Panc1 (cell line): ENCODE measurements around the gene VWA3B. TPM values are rescaled to one million over a fixed set of nuclear protein-coding genes. Genes with fewer than 3 reads are reported as not detected.

ENCODE experiments used
- ATAC-seq: fragments of 200-7000 bp; cut with Tn5 transposase; 2 replicates; pipeline ENCODE4 v1.9.1; 2020; ENCODE audit warnings: mild to moderate bottlenecking, moderate library complexity
- BruUV-seq: library from RNA; stranded (reverse); fragments of 400-500 nt; replicated peaks from 2 replicates; lab custom pipeline; 2021; lab: Mats Ljungman, UMichigan
- CTCF ChIA-PET: fragments of 300-600 bp; sonication (Branson Sonifier 250); formaldehyde crosslinking; loops from one replicate; lab custom pipeline; 2022; ENCODE audit warnings: antibody characterized with exemption; lab: Charles Lee
- POLR2A ChIA-PET: fragments of 300-600 bp; sonication (Branson Sonifier 250); formaldehyde crosslinking; loops from one replicate; lab custom pipeline; 2022; ENCODE audit warnings: antibody characterized with exemption; lab: Charles Lee
- DNase-seq: peaks from one replicate; pipeline ENCODE4 v3.0.0-alpha.2; 2010; ENCODE audit warnings: low read depth, low spot score
- H3K27ac ChIP-seq: 2 replicates; pipeline ENCODE4 v1.5.1; 2011; ENCODE audit warnings: mild to moderate bottlenecking, low read length, inconsistent platforms
- H3K27me3 ChIP-seq: fragments of 200-500 bp; sonication (Bioruptor generic); 2 replicates; pipeline ENCODE4 v1.6.0; 2014; ENCODE audit warnings: low read length, inconsistent platforms; ENCODE audit not compliant: control insufficient read depth, insufficient read depth
- H3K36me3 ChIP-seq: fragments of 200-500 bp; sonication (Bioruptor generic); 2 replicates; pipeline ENCODE4 v1.5.1; 2014; ENCODE audit warnings: inconsistent platforms, mild to moderate bottlenecking, low read length, moderate library complexity; ENCODE audit not compliant: control insufficient read depth, insufficient read depth
- H3K4me1 ChIP-seq: 2 replicates; pipeline ENCODE4 v1.5.1; 2011; ENCODE audit warnings: inconsistent platforms, mild to moderate bottlenecking, low read length, moderate library complexity; ENCODE audit not compliant: control insufficient read depth, insufficient read depth
- H3K4me3 ChIP-seq, 2 experiments: 2 replicates each; pipeline ENCODE4 v1.5.1; 2011 to 2012; ENCODE audit warnings: low read depth in 2 of 2, low read length in 2 of 2, mild to moderate bottlenecking in 2 of 2, inconsistent platforms in 1 of 2, moderate library complexity in 1 of 2
- H3K9me3 ChIP-seq: fragments of 200-500 bp; sonication (Bioruptor generic); 2 replicates; pipeline ENCODE4 v1.5.1; 2014; ENCODE audit warnings: low read depth, mild to moderate bottlenecking, inconsistent platforms, low read length, moderate library complexity; ENCODE audit not compliant: control insufficient read depth, insufficient read depth
- POLR2AphosphoS5 ChIP-seq: IDR thresholded peaks from 2 replicates; pipeline ENCODE4 v1.6.1; 2012; ENCODE audit warnings: mild to moderate bottlenecking, low read depth, low read length, moderate library complexity
- REST ChIP-seq, 2 experiments: IDR thresholded peaks; 2 replicates each; pipeline ENCODE4 v1.6.1; 2011 to 2012; ENCODE audit warnings: low read depth in 2 of 2, control low read depth in 1 of 2, low read length in 1 of 2, mild to moderate bottlenecking in 1 of 2, moderate library complexity in 1 of 2; ENCODE audit not compliant: insufficient read depth in 1 of 2
- SIN3A ChIP-seq: IDR thresholded peaks from 2 replicates; pipeline ENCODE4 v1.6.1; 2012; ENCODE audit warnings: low read depth, mild to moderate bottlenecking, low read length, moderate library complexity, borderline replicate concordance; ENCODE audit not compliant: insufficient read depth
- TCF7L2 ChIP-seq: IDR thresholded peaks from 2 replicates; pipeline ENCODE4 v1.6.1; 2011; ENCODE audit warnings: mild to moderate bottlenecking, low read depth, low read length, inconsistent platforms
- in situ Hi-C: cut with HindIII; loops from 2 replicates; pipeline ENCODE4 v1.10.0; 2016; ENCODE audit warnings: low sequenced_read_pairs, low pct_unique_long_range_greater_than_20kb
- intact Hi-C: fragments of 100-400 bp; cut with micrococcal nuclease; formaldehyde crosslinking; loops from one replicate; pipeline ENCODE4 v1.10.0; 2022; ENCODE audit not compliant: unreplicated experiment
- total RNA-seq: library from RNA; stranded (reverse); gene quantifications from one replicate; pipeline ENCODE4 v1.2.1, GENCODE V29; 2021; ENCODE audit not compliant: unreplicated experiment
- TF ChIP-seq, protein P1 (sequence below): fragments of 450-650 bp; IDR thresholded peaks from 2 replicates; pipeline ENCODE4 v1.5.1; 2017; ENCODE audit warnings: mild to moderate bottlenecking

VWA3B gene
- total RNA-seq, 1 experiment from 2014 or later = not detected

DNA sequence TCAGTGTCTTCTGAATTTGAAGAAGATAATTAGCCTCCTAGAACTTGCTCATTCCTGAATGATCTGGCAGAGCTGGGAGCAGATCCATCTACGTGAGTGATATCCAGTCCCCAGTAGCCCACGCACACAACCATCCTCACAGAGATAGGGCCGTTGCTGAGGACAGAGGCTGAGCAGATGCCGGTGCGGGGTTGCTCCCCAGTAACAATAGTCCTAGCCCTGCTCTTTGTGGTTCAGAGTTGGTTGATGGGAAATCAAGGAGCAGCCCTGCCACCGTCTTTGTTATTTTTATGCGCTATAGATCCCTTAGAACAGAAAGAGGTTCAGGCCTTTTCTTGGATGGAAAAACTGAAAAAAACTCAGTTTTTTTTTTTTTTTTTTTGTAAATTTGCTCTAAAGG is 69.3 kb downstream of the VWA3B start:
- in situ Hi-C loops = no loop called here
- BruUV-seq = no TSS peak
- TF ChIP-seq POLR2AphosphoS5 = no peak
- TF ChIP-seq SIN3A = no peak
- TF ChIP-seq, protein P1, sequence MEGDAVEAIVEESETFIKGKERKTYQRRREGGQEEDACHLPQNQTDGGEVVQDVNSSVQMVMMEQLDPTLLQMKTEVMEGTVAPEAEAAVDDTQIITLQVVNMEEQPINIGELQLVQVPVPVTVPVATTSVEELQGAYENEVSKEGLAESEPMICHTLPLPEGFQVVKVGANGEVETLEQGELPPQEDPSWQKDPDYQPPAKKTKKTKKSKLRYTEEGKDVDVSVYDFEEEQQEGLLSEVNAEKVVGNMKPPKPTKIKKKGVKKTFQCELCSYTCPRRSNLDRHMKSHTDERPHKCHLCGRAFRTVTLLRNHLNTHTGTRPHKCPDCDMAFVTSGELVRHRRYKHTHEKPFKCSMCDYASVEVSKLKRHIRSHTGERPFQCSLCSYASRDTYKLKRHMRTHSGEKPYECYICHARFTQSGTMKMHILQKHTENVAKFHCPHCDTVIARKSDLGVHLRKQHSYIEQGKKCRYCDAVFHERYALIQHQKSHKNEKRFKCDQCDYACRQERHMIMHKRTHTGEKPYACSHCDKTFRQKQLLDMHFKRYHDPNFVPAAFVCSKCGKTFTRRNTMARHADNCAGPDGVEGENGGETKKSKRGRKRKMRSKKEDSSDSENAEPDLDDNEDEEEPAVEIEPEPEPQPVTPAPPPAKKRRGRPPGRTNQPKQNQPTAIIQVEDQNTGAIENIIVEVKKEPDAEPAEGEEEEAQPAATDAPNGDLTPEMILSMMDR = no peak
- no peak for TF ChIP-seq REST (IDR thresholded peaks at IDR 0.05; ENCODE audit: insufficient read depth in 1 of 2, low read depth in 2 of 2, low read length in 1 of 2)
- TF ChIP-seq TCF7L2 = no peak
- ATAC-seq (no peak), DNase-seq (no peak)
- ChIA-PET POLR2A (no interaction called here), CTCF (no interaction called here)
- H3K36me3 ChIP-seq = no peaks in the 10 kb centered on the region
- no peaks in the 10 kb centered on the region for H3K9me3 ChIP-seq
- H3K4me3 ChIP-seq = no peak overlapping the region
- H3K27ac ChIP-seq = no peak overlapping the region
- H3K27me3 ChIP-seq = no peaks in the 10 kb centered on the region
- intact Hi-C loops = no loop called here
- H3K4me1 ChIP-seq = no peaks in the 10 kb centered on the region

- H3K9me3 ChIP-seq = no peaks in the 10 kb centered on the region
- ChIA-PET CTCF (no interaction called here), POLR2A (no interaction called here)
- no peaks in the 10 kb centered on the region for H3K36me3 ChIP-seq
- DNase-seq = no peak
- no peak overlapping the region for H3K4me3 ChIP-seq
- H3K4me1 ChIP-seq = no peaks in the 10 kb centered on the region
- peak; percentile 30; the same call in 1 of the 2 replicates for ATAC-seq
- H3K27me3 ChIP-seq = no peaks in the 10 kb centered on the region
- in situ Hi-C loops (no loop called here), intact Hi-C loops (no loop called here)
- H3K27ac ChIP-seq = no peak overlapping the region
- TF ChIP-seq TCF7L2 (no peak), POLR2AphosphoS5 (no peak), SIN3A (no peak)
- TF ChIP-seq, protein P1 = no peak
- BruUV-seq = no TSS peak
These were observed 70.6 kb downstream of the VWA3B start for GRCh38 chr2:98157557-98157956.
